Measurements from ENCODE around the gene PFKM.

Gene PFKM

GRCh38 chr12:48160046-48160445, 40.9 kb downstream of the PFKM start:
- no peak for DNase-seq

GRCh38 chr12:48160807-48161206, 41.6 kb downstream of the PFKM start:
- no peak for DNase-seq

GRCh38 chr12:48163150-48163747, 44.1 kb downstream of the PFKM start:
- no peak for DNase-seq

- no peak for DNase-seq
These were observed 45.3 kb downstream of the PFKM start for GRCh38 chr12:48164451-48164850.

- DNase-seq = peak; percentile 18
These were observed 46.2 kb downstream of the PFKM start for GRCh38 chr12:48165089-48165981.

GRCh38 chr12:48169011-48169410, 49.8 kb downstream of the PFKM start:
- DNase-seq = no peak

GRCh38 chr12:48175613-48176416, 56.7 kb downstream of the PFKM start:
- no peak for DNase-seq

GRCh38 chr12:48176417-48176751, 57.2 kb downstream of the PFKM start:
- DNase-seq = no peak

- no peak for DNase-seq
These were observed 58.8 kb downstream of the PFKM start for GRCh38 chr12:48177982-48178381.

- no peak for DNase-seq
These were observed 60.3 kb downstream of the PFKM start for GRCh38 chr12:48179466-48179865.

GRCh38 chr12:48180424-48180823, 61.3 kb downstream of the PFKM start:
- no peak for DNase-seq

- DNase-seq = no peak
These were observed 61.8 kb downstream of the PFKM start for GRCh38 chr12:48180857-48181495.

- DNase-seq = no peak
These were observed 63.5 kb downstream of the PFKM start for GRCh38 chr12:48182631-48183030.

- DNase-seq = peak; percentile 52
These were observed 64.1 kb downstream of the PFKM start, which contains the start of gene CCDC184 for GRCh38 chr12:48183091-48183875. Gene CCDC184, plus strand, starts transcription at chr12:48183644. Its CDS starts 479 bp downstream, at chr12:48184123.

- DNase-seq = no peak
These were observed 64.8 kb downstream of the PFKM start for GRCh38 chr12:48183876-48184548.

GRCh38 chr12:48184549-48184922, 65.4 kb downstream of the PFKM start:
- no peak for DNase-seq

GRCh38 chr12:48185181-48185919, 66.2 kb downstream of the PFKM start:
- no peak for DNase-seq

- no peak for DNase-seq
These were observed 68.9 kb downstream of the PFKM start for GRCh38 chr12:48187916-48188695.

- DNase-seq = no peak
These were observed 70.4 kb downstream of the PFKM start for GRCh38 chr12:48189331-48190125.

Measured in 8988T (cell line).